Right lung (tissue), 5 donors: ENCODE data around the gene APOO. TPM values are rescaled to one million over a fixed set of nuclear protein-coding genes. Genes with fewer than 3 reads are reported as not detected.

ENCODE experiments used
- DNase-seq, 2 donors: peaks; one replicate each; pipeline ENCODE4 v3.0.0-alpha.2; 2013
- polyA plus RNA-seq, 5 donors: library from polyadenylated mRNA; unstranded; fragments of 120-200 nt; gene quantifications; one replicate each; pipeline versions ENCODE4 v1.2.1 to v1.2.3, GENCODE V29; 2013; ENCODE audit warnings: inconsistent platforms in 1 of 5, low replicate concordance in 1 of 5; ENCODE audit not compliant: insufficient read length in 5 of 5, insufficient read depth in 1 of 5

The APOO gene
- polyA plus RNA-seq, 5 donors: 16.8 to 23.6 (median 21.6) TPM

- no peak for DNase-seq
Measured at GRCh38 chrX:23788521-23788920, 119.2 kb downstream of the APOO start.

- no peak for DNase-seq
Measured at GRCh38 chrX:23787745-23788118, 120.0 kb downstream of the APOO start.

- no peak for DNase-seq
Measured at GRCh38 chrX:23786268-23786815, 121.4 kb downstream of the APOO start.

- no peak for DNase-seq
Measured at GRCh38 chrX:23785580-23785979, 122.2 kb downstream of the APOO start.

- DNase-seq: no peak
Measured at GRCh38 chrX:23784470-23785331, 123.0 kb downstream of the APOO start.

- DNase-seq: no peak
Measured at GRCh38 chrX:23783589-23784469, 123.9 kb downstream of the APOO start.

Other genes starting within 250 kb of the APOO start
- 100 to 1,000 TPM in 4 of 5 donors, 10 to 100 TPM in 1; 98.6 to 121 (median 106) TPM for gene PRDX4, start 240.4 kb downstream of the APOO start, polyA plus RNA-seq
- gene ACOT9, start 164.7 kb downstream of the APOO start, polyA plus RNA-seq: 10 to 100 TPM; 34.1 to 48.0 (median 43.6) TPM
- 100 to 1,000 TPM; 293 to 457 (median 336) TPM for gene SAT1, start 124.8 kb downstream of the APOO start, polyA plus RNA-seq
- under 1 TPM in 2 of 5 donors, not detected in 3; 0.10 to 0.18 TPM for gene CXorf58, start 68 bp upstream of the APOO start, polyA plus RNA-seq
- 10 to 100 TPM; 10.1 to 15.9 (median 14.0) TPM for gene KLHL15, start 119.2 kb upstream of the APOO start, polyA plus RNA-seq
- 100 to 1,000 TPM; 170 to 240 (median 223) TPM for gene EIF2S3, start 147.0 kb upstream of the APOO start, polyA plus RNA-seq
- gene ZFX, start 241.8 kb upstream of the APOO start, polyA plus RNA-seq: 10 to 100 TPM; 29.1 to 47.8 (median 33.3) TPM